GM15510 (cell line): ENCODE results near the gene CAMKMT.

ENCODE experiments used
- POLR2A ChIP-seq: IDR thresholded peaks from 3 replicates; pipeline ENCODE4 v1.6.1; 2011; ENCODE audit warnings: borderline replicate concordance; ENCODE audit not compliant: insufficient read length; ENCODE audit errors: extremely low read depth

Gene CAMKMT

DNA sequence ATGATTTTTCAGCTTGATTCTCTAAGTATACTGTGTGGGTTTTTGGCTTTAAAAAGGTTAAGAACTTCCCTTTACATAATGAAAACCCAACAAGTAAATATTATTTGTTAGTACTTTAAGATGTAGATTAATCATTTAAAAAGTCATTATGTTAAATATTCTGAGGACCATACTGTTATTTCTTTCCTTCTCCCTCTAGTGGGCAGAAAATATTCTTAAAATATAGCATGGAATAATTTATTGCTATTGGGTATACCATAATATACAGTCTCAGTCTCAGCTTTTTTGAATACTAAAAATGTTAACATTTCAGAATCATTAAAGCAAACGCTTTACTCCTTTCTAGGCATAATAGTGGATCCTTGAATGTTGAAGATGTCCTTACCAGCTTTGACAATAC is 28.1 kb downstream of the CAMKMT start:
- TF ChIP-seq POLR2A, result no peak

- TF ChIP-seq POLR2A, result no peak
Measured at GRCh38 chr2:44392338-44392943, 30.7 kb downstream of the CAMKMT start.

GRCh38 chr2:44397447-44398175 is 35.9 kb downstream of the CAMKMT start:
- TF ChIP-seq POLR2A, result no peak

GRCh38 chr2:44398243-44398897 is 36.6 kb downstream of the CAMKMT start:
- no peak for TF ChIP-seq POLR2A

DNA sequence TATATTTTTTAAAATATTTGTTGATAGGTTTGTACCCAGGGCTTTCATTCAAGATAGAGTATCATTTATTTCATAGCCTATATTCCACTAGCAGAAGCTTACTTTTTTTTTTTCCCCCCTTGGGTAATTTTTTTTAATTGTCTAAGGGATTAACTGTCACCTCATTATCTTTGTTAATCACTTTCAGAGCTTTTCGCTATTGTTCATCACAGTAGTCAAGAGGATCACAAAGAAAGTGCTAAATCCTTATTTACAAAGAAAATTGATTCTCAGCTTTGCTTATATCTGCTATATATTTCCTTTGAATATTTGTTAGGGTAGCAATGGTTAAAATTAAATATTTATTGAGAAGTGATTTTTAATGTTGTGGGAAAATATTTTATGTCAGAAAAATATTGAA is 59.0 kb downstream of the CAMKMT start:
- no peak for TF ChIP-seq POLR2A

- TF ChIP-seq POLR2A, result no peak
Measured at GRCh38 chr2:44424211-44424610, 62.5 kb downstream of the CAMKMT start.

DNA sequence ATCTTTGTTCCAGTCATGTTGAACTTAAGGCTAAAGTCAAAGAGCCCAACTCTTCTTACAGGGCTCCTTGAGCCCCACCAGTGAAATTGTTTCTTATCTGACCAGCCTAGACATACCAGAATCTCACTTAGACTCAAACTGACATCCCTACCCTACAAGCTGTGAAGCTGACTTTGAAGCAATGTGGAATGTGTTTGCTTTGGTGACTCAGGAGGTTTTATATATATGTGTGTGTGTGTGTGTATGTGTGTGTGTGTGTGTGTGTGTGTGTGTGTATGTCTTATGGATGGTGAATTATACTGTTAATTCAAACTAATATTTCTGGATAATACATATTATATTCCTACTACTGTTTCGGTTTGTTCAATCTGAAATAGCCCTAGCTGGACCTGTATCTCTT is 67.3 kb downstream of the CAMKMT start:
- no peak for TF ChIP-seq POLR2A

- no peak for TF ChIP-seq POLR2A
Measured at GRCh38 chr2:44430342-44430741, 68.6 kb downstream of the CAMKMT start.

DNA sequence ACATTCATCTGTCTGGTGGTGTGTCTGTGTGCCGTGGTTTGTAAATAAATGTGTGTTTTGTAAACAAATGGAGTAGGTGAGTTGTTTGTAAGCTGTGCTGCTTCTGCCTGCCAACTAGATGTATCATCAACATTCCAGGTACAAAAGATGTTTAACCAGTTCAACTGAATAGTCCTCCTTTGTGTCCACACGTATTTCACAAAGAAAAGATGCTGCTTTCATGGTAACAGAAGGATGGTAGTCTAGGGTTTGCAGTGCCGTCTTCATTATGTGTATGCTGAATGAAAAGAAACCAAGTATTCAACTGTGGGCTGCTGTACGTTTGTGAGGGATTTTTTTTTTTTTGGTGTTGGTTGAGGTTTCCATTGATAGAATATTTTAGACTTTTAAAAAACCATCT is 72.1 kb downstream of the CAMKMT start:
- TF ChIP-seq POLR2A, result no peak

DNA sequence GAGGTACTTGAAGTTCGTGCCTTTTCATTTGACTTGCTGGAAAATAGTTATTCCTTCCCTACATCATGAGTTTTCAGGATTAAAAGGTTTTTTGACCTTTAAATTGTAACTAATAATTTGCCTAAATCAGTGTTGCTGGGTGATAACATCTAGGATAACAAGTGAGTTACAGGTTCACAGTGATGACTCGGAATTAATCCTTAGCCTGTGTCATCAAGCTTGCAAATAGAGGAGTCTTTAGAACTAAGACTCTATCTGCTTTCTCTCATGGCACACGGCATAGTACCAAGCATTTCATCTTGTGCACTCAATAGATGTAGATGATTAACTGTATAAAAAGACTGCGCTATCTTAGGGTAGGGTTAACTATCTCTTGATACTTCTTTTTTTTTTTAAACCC is 79.5 kb downstream of the CAMKMT start:
- no peak for TF ChIP-seq POLR2A

GRCh38 chr2:44442019-44442418 is 80.3 kb downstream of the CAMKMT start:
- TF ChIP-seq POLR2A, result no peak

DNA sequence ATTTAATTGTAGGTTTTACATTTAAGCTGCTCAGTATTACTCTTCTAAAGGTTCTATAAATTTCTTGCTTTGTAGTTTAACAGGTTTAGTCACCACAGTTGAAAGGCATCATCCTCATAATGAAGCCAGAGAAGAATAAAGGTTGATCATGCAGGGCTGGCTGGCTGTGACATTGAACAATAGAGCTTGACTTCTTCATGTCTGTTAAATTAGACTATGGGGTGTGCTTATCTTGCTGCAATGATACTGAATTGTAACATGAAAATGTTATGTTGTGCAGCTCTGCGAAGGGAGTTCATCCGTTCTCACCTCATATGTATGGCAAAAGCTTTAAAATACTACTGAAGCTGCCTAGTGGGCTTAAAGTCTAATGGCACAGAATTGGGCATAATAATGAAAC is 81.8 kb downstream of the CAMKMT start:
- no peak for TF ChIP-seq POLR2A

GRCh38 chr2:44444881-44445280 is 83.1 kb downstream of the CAMKMT start:
- TF ChIP-seq POLR2A, result no peak

- TF ChIP-seq POLR2A, result no peak
Measured at GRCh38 chr2:44448860-44449527, 87.2 kb downstream of the CAMKMT start.

DNA sequence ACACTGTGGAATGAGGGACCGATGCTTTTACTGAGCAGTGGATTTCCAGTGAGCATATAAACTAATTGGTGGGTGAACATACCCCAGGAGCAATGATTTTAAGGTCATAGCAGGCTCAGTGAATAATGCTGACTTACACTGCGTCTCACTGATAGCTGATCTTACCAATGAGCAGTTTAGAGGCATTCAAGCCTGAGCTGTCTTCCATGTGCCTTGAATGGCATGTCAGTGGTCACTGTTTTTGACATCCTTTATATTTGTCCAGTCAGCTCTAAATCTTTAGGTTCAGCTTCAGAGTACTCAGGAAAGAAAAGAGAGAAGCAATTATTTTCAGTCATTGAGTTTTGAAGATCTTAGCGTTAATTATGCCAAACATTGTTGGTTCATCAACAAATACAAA is 88.3 kb downstream of the CAMKMT start:
- TF ChIP-seq POLR2A, result no peak

DNA sequence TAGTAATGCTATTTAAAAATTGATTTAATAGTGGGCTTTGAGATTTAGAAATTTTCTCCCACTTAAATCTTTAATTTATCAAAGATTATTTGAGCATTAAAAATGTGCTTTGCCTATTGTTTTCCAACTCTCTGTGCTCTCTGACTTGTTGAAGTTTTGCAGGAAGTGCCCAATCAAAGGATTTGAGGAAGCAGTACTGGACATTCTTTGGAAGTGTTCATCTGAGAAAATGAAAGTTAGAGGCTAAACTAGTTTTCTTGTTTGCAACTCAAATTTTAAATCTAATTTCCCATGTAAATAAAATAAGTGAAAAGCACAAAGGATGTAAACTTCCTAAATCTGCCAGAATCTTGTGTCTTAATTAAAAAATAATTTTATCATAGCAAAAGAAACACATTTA is 89.1 kb downstream of the CAMKMT start:
- TF ChIP-seq POLR2A, result no peak

- no peak for TF ChIP-seq POLR2A
Measured at GRCh38 chr2:44452069-44452583, 90.4 kb downstream of the CAMKMT start.
